A549 treated with ZK216348 at 1 μM for 4 hours (cell line): ENCODE measurements around the gene OR4F15. TPM values are rescaled to one million over a fixed set of nuclear protein-coding genes. Genes with fewer than 3 reads are reported as not detected.

Experiments
- total RNA-seq: library from RNA; stranded (reverse); fragments of 200-300 nt; extraction: Qiagen RNA extraction; gene quantifications from 5 replicates; pipeline ENCODE4 v1.2.3, GENCODE V29; 2022; ENCODE audit warnings: low read depth

OR4F15 gene
- not detected in 5 replicates for total RNA-seq

GRCh38 chr15:101811902-101812301 is at the start of gene OR4F15:
OR4F15 (plus strand) TSS chr15:101812202; CDS start chr15:101818187, 5,985 bp downstream.

GRCh38 chr15:101803209-101803608 is 8.8 kb upstream of the OR4F15 start, which contains the start of gene OR4F6:
OR4F6 (plus strand) TSS chr15:101803509; CDS start chr15:101805720, 2,211 bp downstream.

Other genes starting within 250 kb of the OR4F15 start
- 22.6 to 31.5 TPM (median 29.3 TPM) in 5 replicates for gene TM2D3, start 159.8 kb upstream of the OR4F15 start, total RNA-seq
- gene TARS3, start 87.7 kb upstream of the OR4F15 start, total RNA-seq, result 6.5 to 9.4 TPM (median 7.6 TPM) in 5 replicates
- not detected in 5 replicates for gene OR4F6, start 8.7 kb upstream of the OR4F15 start, total RNA-seq